Breast epithelium (tissue), 3 donors: ENCODE data around the gene PAK5.

ENCODE experiments used
- CTCF ChIP-seq, 3 donors: fragments of 450-650 bp; IDR thresholded peaks; one replicate each; pipeline ENCODE4 v1.5.1; 2016 to 2017; ENCODE audit warnings: antibody characterized with exemption in 3 of 3, mild to moderate bottlenecking in 3 of 3, moderate library complexity in 3 of 3
- POLR2A ChIP-seq: fragments of 450-650 bp; IDR thresholded peaks from one replicate; pipeline ENCODE4 v1.6.1; 2016; ENCODE audit warnings: antibody characterized with exemption, mild to moderate bottlenecking, moderate library complexity

GRCh38 chr20:9817654-9818053 is 21.2 kb downstream of the PAK5 start:
- TF ChIP-seq POLR2A, result no peak
- no peak for TF ChIP-seq CTCF (IDR thresholded peaks at IDR 0.05)
